Measurements from ENCODE around the gene PHC2.

PHC2 gene

DNA sequence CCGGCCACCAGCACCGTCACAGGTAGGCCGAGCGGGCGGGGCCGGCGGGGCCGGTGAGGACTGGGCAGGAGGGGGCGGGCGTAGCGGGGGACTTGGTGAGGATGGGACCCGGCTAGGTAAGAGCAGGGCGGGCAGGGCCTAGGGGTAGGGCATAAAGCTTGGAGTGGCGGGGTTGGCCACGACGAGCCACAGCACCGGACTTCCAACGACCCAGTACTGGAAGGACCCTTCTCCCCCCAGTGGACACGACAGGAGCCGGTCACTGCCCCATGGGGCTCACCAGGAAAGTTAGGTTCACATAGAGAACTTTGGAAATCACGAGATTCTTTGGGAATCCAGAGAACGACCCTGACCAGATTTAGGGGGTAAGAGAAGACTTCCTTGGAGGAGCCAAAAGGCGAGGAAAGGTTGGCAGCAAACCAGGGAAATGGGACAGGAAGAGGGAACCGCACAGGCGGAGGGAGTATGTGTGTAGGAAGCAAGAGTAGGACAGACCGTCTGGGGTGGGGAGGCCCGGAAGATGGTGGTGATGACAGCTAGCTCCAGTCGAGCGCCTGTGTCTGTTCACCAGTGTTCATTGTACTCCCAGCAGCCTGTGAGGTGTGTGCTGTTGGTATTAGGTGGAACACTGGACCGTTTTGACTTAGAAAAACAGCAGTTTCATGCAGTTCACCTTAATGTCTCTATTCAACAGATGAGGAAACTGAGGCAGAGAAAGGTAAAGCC is 154.2 kb downstream of the PHC2 start:
- no peak overlapping the region for H3K27ac ChIP-seq
- TF ChIP-seq ZFX (IDR thresholded peaks at IDR 0.05), result no peak
- TF ChIP-seq, protein P1, sequence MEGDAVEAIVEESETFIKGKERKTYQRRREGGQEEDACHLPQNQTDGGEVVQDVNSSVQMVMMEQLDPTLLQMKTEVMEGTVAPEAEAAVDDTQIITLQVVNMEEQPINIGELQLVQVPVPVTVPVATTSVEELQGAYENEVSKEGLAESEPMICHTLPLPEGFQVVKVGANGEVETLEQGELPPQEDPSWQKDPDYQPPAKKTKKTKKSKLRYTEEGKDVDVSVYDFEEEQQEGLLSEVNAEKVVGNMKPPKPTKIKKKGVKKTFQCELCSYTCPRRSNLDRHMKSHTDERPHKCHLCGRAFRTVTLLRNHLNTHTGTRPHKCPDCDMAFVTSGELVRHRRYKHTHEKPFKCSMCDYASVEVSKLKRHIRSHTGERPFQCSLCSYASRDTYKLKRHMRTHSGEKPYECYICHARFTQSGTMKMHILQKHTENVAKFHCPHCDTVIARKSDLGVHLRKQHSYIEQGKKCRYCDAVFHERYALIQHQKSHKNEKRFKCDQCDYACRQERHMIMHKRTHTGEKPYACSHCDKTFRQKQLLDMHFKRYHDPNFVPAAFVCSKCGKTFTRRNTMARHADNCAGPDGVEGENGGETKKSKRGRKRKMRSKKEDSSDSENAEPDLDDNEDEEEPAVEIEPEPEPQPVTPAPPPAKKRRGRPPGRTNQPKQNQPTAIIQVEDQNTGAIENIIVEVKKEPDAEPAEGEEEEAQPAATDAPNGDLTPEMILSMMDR (conservative IDR thresholded peaks at IDR 0.05), result no peak

GRCh38 chr1:33275706-33276572 is 155.0 kb downstream of the PHC2 start:
- no peak for TF ChIP-seq ZFX (IDR thresholded peaks at IDR 0.05)
- TF ChIP-seq, protein P1 (conservative IDR thresholded peaks at IDR 0.05), result no peak
- no peak overlapping the region for H3K27ac ChIP-seq

GRCh38 chr1:33275195-33275594 is 155.7 kb downstream of the PHC2 start:
- H3K27ac ChIP-seq, result no peak overlapping the region
- TF ChIP-seq, protein P1 (conservative IDR thresholded peaks at IDR 0.05), result no peak
- no peak for TF ChIP-seq ZFX (IDR thresholded peaks at IDR 0.05)

GRCh38 chr1:33274446-33274845 is 156.4 kb downstream of the PHC2 start:
- no peak overlapping the region for H3K27ac ChIP-seq
- TF ChIP-seq ZFX (IDR thresholded peaks at IDR 0.05), result no peak
- TF ChIP-seq, protein P1 (conservative IDR thresholded peaks at IDR 0.05), result no peak

- H3K27ac ChIP-seq, result no peak overlapping the region
- no peak for TF ChIP-seq ZFX (IDR thresholded peaks at IDR 0.05)
- TF ChIP-seq, protein P1 (conservative IDR thresholded peaks at IDR 0.05), result no peak
Observed at GRCh38 chr1:33273961-33274371, 156.9 kb downstream of the PHC2 start.
